GM18861 (cell line): Measurements from ENCODE around the gene INSYN2B.
A peak's percentile ranks its signal among the peaks of the same experiment; 100 is the strongest.

Source experiments
- ATAC-seq: cut with Tn5 transposase; IDR thresholded peaks from one replicate; pipeline ENCODE4 v1.9.1; 2021; ENCODE audit not compliant: unreplicated experiment

The INSYN2B gene

DNA sequence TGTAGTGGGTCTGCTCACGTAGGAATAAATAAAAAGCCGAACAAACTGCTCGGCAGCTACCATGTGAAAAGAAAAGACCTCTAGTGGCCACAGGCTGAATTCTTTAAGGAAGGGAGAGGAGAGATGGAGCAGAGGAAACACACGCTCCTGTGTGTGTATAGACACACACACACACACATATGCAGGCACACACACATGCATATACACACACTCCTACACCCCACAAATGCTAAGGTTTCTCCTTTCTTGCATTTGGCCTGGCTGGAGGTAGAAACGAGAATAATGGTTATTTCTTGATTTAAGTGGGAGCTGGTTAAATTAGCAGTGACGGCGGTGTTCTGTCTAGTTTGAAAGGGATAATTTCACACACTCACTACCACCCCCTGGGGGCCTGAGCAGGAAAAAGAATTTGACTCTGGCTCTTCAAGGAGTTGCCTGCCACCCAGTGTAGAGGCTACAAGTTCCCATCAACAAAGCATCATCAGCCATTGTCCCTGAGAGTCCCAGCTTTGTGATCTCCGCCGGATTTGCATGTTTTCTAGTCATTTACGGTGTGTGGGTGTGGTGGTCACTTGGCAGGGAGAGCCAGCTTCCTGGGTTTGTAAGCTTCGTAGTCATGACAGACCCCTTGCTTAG, at the start of gene INSYN2B:
Gene INSYN2B (minus strand): TSS at position 78 of the 636 bp plus-strand sequence. CDS start 96,597 bp downstream, outside the sequence.
- ATAC-seq: peak; percentile 61

- ATAC-seq: no peak
Observed at GRCh38 chr5:170028124-170028523, 47.8 kb upstream of the INSYN2B start.

DNA sequence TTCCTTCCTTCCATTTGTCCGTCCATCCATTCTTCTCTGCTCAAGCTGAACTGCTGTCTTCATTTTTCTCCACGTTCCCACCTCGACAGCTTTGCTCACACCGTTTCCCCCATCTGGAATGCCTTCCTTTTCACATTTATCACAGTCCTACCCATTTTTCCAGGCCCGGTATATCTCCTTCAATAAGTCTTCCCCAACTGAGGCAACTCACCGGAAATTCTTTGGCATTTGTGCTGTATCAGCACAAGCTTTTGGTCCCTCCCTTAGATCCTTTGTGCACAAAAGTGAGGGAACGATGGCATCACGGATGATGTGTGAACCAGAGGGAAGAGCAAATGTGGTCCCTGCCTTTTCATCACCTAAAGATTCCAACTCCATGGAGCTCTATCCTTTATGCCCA, 45.6 kb upstream of the INSYN2B start:
- no peak for ATAC-seq

- no peak for ATAC-seq
Observed at GRCh38 chr5:170021506-170021905, 41.2 kb upstream of the INSYN2B start.

GRCh38 chr5:170020423-170020822, 40.1 kb upstream of the INSYN2B start:
- no peak for ATAC-seq

- no peak for ATAC-seq
Observed at GRCh38 chr5:170012622-170013021, 32.3 kb upstream of the INSYN2B start.

- no peak for ATAC-seq
Observed at GRCh38 chr5:170011751-170012150, 31.5 kb upstream of the INSYN2B start.

DNA sequence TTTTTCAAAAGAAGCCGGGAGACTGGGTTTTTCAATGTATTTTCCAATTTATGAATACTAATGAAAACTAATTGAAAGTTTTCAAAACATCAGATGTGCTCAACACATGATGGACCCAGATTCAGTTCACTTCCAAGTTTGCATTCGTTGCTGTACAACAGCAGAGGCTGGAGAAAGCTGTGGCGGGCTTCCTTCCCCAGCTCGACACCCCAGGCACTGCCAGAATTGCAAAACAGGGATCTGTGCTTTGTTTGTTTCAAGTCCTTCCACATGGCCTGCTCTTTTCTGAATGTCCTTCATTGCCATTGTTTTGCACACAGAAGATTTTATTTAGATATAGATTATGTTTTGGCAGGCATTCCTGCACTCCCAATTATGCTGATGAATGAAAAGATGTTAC, 30.3 kb upstream of the INSYN2B start:
- no peak for ATAC-seq

DNA sequence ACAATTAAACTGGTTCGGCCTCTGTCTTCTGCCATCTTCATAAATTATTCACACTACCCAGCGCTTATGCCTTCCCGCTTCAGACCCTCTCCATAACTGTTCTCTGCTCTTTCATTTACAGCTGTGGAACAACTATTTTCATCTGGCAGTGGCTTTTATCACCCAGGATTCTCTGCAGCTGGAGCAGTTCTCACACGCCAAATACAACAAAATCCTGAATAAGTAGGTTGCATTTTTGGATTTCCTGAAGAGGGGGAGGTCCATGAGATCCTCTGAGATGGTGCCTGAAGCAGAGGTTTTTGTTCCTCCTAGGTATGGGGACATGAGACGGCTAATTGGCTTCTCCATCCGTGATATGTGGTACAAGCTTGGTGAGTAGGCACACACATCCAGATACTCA, 28.1 kb upstream of the INSYN2B start:
- ATAC-seq: no peak

DNA sequence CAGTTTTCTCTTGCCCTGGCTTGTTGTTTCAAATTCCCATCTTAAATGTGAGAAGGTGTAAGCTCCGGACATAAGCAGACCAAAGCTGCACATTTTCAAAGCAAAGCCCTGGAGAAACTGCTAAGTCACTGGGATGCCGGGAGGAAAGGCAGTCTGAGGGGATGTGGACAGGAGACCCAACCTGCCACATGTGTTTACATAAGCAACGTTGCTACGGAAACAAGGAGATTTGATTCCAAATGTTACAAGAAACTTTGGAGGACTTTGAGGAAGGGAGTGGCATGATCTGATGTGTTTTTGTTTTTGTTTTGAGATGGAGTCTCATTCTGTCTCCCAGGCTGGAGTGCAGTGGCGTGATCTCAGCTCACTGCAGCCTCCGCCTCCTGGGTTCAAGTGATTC, 25.7 kb upstream of the INSYN2B start:
- ATAC-seq: no peak

DNA sequence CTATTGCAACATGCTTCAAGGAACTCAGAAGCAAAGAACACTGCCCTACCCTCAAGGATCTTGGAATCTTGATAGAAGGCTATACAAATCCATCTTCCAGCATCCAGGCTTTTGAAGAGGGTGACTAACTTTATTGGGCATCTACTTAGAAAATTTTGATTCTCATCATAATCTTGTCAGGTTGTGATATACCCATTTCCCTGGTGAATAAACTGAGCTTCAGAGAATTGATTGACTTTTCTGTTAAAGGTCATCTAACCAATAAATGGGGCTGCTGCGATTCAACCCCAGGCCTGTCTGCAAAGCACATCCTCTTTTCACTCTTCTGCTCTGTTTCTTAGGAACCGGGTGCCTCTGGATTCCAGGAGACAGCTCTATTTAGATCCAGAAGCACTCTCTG, 19.9 kb upstream of the INSYN2B start:
- ATAC-seq: no peak

GRCh38 chr5:169999621-170000020, 19.3 kb upstream of the INSYN2B start:
- ATAC-seq: no peak

- ATAC-seq: no peak
Observed at GRCh38 chr5:169997798-169998197, 17.5 kb upstream of the INSYN2B start.

- ATAC-seq: no peak
Observed at GRCh38 chr5:169993485-169993790, 13.1 kb upstream of the INSYN2B start.

DNA sequence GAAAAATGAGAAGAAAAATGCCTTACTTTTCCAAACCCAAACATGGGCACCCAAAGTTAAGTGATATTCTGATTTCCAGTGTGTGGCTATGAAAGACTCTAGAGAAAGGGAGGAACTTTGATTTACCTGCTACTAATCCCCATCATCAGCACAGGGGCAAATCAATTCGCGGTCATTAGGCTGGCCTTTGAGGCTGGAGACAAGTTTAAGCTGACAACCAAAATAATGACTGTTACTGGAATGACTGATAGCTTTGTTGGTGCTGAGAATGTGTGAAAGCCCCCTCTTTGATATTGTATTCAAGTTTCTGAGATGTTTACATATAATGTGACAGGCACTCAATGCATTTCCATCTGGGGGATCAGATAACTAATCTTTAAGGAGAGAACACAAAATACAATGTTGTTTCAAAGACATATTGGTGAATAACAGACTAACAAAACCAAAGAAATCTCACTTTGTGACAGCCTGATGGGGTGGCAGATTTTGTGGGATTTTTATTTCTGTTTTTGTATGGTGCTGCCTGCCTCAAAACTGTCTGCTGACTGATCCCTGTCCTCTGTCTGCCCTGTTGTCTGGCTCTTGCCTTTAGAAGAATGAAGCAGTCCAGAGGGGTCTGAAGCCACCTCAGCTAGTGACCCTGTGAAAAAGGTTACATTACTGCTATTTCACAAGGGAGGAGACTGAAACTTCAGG, 12.6 kb upstream of the INSYN2B start:
- ATAC-seq: no peak

DNA sequence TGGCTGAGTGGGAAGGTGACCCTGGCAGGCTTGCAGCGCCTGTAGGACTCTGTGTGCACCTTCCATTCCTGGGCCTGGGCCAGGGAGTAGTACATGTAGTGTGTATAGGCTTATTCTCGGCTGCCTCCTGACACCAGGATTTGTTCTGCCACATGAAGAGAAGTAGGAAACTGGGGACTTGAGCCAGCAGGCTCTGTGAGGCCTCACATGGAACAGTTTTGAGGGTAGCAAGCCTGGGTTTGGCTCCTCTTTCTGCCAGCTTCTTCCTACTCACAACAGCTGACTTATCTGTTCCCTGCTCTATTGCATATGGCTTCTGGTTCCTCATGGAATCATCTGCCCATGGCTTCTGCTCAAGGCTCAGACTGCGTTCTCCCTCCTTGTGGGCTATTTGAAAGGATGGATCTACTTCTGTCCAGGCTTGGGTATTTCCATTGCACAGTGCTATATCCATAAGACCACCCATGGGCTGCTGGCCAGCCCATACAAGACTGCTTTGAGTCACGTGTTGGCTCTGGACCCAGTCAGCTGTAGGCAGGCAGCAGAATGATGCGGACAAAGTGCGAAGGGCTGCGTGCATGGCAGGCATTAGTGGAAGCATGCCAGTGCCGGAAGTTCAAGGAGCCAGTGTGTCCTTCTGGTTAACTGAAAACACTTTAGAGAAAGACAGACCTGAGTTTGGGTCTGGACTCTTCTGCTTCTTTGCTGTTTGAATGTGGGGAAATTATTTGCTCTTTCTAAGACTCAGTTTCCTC, 11.0 kb upstream of the INSYN2B start:
- no peak for ATAC-seq

DNA sequence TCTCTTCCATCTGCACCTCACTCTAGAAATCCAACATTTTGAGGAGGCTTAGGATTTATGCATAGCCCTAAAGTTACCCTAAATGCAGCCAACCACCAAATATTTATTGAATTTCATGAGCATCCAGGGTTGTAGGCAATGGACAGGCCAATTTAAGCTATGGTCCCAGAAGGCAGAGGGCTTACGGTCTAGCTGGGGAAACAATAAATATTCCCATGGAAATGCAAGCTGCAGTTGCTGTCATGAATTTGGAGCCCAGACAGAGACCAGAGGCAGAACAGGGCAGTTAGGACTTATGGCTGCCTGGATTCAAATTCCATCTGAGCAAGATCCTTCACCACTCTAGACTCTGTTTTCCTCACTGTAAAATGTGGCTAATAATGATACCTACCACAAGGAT, 9.1 kb upstream of the INSYN2B start:
- ATAC-seq: no peak

DNA sequence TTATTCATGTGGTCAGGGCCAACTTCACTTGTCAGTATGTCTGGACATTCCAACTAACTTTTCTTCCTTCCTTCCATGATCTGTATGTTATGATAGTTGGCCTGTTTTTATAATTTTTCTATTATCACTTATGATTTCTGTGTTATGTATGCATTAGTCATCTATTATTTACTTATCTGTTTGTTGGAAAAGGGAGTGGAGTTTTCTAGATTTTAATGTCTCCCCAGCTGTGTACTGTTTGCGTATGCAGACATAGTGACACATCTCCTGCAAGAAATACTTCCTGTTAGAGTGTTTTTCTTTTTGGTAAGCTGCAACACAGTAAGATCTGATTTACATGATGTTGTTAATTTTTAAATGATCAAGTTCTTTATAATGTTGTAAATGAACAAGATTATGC, 8.7 kb upstream of the INSYN2B start:
- ATAC-seq: no peak

- no peak for ATAC-seq
Observed at GRCh38 chr5:169988206-169988605, 7.9 kb upstream of the INSYN2B start.

DNA sequence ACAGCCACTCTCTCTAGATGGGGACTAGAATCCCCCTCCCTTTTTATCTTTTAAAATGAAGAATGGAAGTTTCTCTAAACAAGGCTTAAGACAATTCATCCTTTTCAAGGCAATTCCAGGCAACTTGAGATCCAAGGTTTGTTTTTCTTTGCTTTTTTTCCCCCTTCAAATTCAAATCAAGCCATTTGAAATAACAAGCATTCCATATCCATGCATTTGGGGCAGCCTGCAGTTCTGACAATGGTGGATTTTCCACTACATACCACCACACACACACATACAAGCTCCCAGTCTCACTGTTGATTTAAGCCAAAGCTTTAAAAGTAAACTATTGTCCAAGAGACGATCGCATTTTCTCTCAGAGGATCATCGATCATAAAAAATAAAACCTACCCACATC, 424 bp downstream of the INSYN2B start:
- no peak for ATAC-seq

GRCh38 chr5:169978714-169979113, 1.6 kb downstream of the INSYN2B start:
- ATAC-seq: no peak

GRCh38 chr5:169974121-169974770, 6.0 kb downstream of the INSYN2B start:
- no peak for ATAC-seq
